Neural cell (in vitro differentiated cells): ENCODE data around the gene PIGBOS1.

Source experiments
- CTCF ChIP-seq: fragments of 450-650 bp; IDR thresholded peaks from 2 replicates; pipeline ENCODE4 v1.5.1; 2014; ENCODE audit warnings: antibody characterized with exemption, mild to moderate bottlenecking, moderate library complexity; ENCODE audit not compliant: poor library complexity, severe bottlenecking
- EP300 ChIP-seq: fragments of 450-650 bp; conservative IDR thresholded peaks from 2 replicates; pipeline ENCODE4 v1.6.1; 2014; ENCODE audit warnings: antibody characterized with exemption, mild to moderate bottlenecking, moderate library complexity; ENCODE audit not compliant: poor library complexity, severe bottlenecking
- EZH2 ChIP-seq: fragments of 200-600, 300-800 bp; shearing (Covaris generic), sonication (generic); IDR thresholded peaks from 2 replicates; pipeline ENCODE4 v1.6.1; 2014; ENCODE audit warnings: antibody characterized with exemption, low read length, borderline replicate concordance, mild to moderate bottlenecking; ENCODE audit not compliant: insufficient read depth, poor library complexity, severe bottlenecking
- POLR2AphosphoS5 ChIP-seq: IDR thresholded peaks from 2 replicates; pipeline ENCODE4 v1.6.1; 2012
- RAD21 ChIP-seq: fragments of 450-650 bp; conservative IDR thresholded peaks from 2 replicates; pipeline ENCODE4 v1.6.1; 2014; ENCODE audit warnings: antibody characterized with exemption, mild to moderate bottlenecking, moderate library complexity
- REST ChIP-seq: IDR thresholded peaks from 2 replicates; pipeline ENCODE4 v1.6.1; 2012; ENCODE audit warnings: borderline replicate concordance
- SMC3 ChIP-seq: fragments of 450-650 bp; conservative IDR thresholded peaks from 2 replicates; pipeline ENCODE4 v1.6.1; 2014; ENCODE audit warnings: antibody characterized with exemption, mild to moderate bottlenecking, moderate library complexity; ENCODE audit not compliant: poor library complexity
- TAF1 ChIP-seq: IDR thresholded peaks from 2 replicates; pipeline ENCODE4 v1.6.1; 2012; ENCODE audit warnings: low read depth

GRCh38 chr15:55360256-55360655 lies 41.3 kb upstream of the PIGBOS1 start:
- TF ChIP-seq CTCF (no peak), TAF1 (no peak), POLR2AphosphoS5 (no peak), EZH2 (no peak), EP300 (no peak), REST (no peak), RAD21 (no peak), SMC3 (no peak)
